GM08714 (cell line): ENCODE results near the gene P3R3URF.
"Not testable (repeated sequence)": the region's sequence is repeated elsewhere in the genome, so short reads cannot be mapped to it uniquely, and the experiment has no call there.

ENCODE experiments used
- H3K4me3 ChIP-seq: fragments of 200-500 bp; sonication (Bioruptor generic); 2 replicates; pipeline ENCODE4 v1.5.1; 2014; ENCODE audit warnings: mild to moderate bottlenecking, low read length, inconsistent platforms
- ZNF274 ChIP-seq: IDR thresholded peaks from 2 replicates; pipeline ENCODE4 v1.6.1; 2012; ENCODE audit warnings: mild to moderate bottlenecking, low read depth, low read length

P3R3URF gene

GRCh38 chr1:46176211-46176865, at the start of gene P3R3URF:
Gene P3R3URF, minus strand, starts transcription at chr1:46176488. Its CDS starts 17 bp downstream, at chr1:46176471.
- TF ChIP-seq ZNF274 = no peak
- H3K4me3 ChIP-seq = no peak within 1 kb of the TSS

DNA sequence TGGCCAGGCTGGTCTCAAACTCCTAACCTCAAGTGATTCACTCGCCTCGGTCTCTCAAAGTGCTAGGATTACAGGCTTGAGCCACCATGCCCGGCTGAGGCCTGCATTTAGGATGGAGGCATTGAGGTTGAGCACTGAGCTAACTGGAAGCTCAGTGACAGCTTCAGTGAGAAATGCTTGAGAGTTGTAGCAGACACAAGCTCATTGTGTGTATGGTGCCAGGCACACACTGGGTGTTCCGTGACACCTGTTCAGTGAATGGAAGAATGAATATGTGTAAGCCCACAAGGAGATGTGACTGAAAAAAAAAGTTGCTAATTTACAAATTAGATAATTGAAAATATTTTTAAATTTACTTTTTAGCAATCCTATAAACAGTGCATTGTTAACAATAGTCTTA, 48.7 kb upstream of the P3R3URF start:
- no peak overlapping the region for H3K4me3 ChIP-seq
- no peak for TF ChIP-seq ZNF274

- no peak overlapping the region for H3K4me3 ChIP-seq
- TF ChIP-seq ZNF274 = no peak
These were observed 47.2 kb upstream of the P3R3URF start for GRCh38 chr1:46223472-46223943.

GRCh38 chr1:46223055-46223454, 46.8 kb upstream of the P3R3URF start:
- not testable (repeated sequence) for H3K4me3 ChIP-seq

- no peak for TF ChIP-seq ZNF274
- H3K4me3 ChIP-seq = no peak overlapping the region
These were observed 45.5 kb upstream of the P3R3URF start for GRCh38 chr1:46221749-46222148.

- no peak for TF ChIP-seq ZNF274
- no peak overlapping the region for H3K4me3 ChIP-seq
These were observed 44.5 kb upstream of the P3R3URF start for GRCh38 chr1:46220808-46221207.

- no peak for TF ChIP-seq ZNF274
- H3K4me3 ChIP-seq = no peak overlapping the region
These were observed 43.5 kb upstream of the P3R3URF start for GRCh38 chr1:46219551-46220520.

- TF ChIP-seq ZNF274 = no peak
- no peak overlapping the region for H3K4me3 ChIP-seq
These were observed 42.2 kb upstream of the P3R3URF start for GRCh38 chr1:46218443-46218842.

- TF ChIP-seq ZNF274 = no peak
- H3K4me3 ChIP-seq = no peak overlapping the region
These were observed 39.2 kb upstream of the P3R3URF start for GRCh38 chr1:46215504-46215903.

DNA sequence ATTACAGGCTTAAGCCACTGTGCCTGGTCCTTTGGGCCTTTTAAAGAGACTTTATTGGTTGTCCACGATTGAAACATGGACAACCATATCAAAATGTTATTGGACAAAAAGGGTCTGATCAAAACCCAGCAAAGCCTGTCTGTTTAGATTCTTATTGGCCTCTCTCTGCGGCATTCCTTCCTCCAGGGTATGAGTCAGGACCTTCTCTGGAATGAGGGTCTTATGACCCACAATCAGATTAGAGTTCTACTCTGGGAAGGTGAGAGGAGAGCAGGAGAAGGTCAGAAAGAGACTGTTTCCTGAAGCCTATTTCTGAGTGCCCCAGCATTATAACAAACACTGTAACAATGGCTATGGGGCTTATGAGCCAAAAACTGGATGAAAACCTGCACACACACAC, 34.8 kb upstream of the P3R3URF start:
- TF ChIP-seq ZNF274 = no peak
- no peak overlapping the region for H3K4me3 ChIP-seq

GRCh38 chr1:46210561-46210960, 34.3 kb upstream of the P3R3URF start:
- no peak for TF ChIP-seq ZNF274
- no peak overlapping the region for H3K4me3 ChIP-seq

- no peak for TF ChIP-seq ZNF274
- no peak overlapping the region for H3K4me3 ChIP-seq
These were observed 30.1 kb upstream of the P3R3URF start for GRCh38 chr1:46206399-46206798.

GRCh38 chr1:46205791-46206190, 29.5 kb upstream of the P3R3URF start:
- no peak for TF ChIP-seq ZNF274
- H3K4me3 ChIP-seq = no peak overlapping the region

DNA sequence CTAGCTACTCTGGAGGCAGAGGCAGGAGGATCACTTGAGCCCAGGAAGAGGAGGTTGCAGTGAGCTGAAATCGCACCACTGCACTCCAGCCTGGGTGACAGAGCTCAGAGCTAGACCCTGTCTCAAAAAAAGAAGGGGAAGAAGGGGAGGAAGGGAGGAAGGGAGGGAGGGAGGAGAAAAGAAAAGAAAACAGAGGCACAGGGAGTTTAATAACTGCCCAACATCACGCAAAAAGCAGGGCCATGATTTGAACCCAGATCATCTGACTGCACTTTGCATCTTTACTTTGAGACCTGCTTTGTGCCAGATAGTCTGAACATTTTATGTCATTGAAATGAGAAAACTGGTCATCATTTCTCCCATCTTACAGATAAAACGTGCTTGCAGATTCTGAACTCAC, 28.9 kb upstream of the P3R3URF start:
- H3K4me3 ChIP-seq = no peak overlapping the region
- TF ChIP-seq ZNF274 = no peak

DNA sequence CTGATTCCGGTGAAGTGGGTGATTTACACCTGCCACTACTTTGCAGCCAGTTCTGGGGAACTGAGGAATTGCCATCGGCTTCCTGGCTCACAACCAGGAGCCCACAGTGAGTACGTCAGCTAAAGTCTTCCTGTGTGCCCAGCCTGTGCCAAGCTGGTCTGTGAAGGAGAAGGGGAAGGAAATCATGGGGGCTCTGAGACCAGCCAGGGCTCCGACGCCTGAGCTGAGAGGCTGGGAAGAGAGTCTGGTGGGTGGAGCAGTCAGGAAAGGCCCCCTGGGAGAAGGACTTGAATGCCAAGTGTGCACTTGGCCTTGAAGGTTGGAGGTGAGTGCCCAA, 28.1 kb upstream of the P3R3URF start:
- H3K4me3 ChIP-seq = no peak overlapping the region
- TF ChIP-seq ZNF274 = no peak

DNA sequence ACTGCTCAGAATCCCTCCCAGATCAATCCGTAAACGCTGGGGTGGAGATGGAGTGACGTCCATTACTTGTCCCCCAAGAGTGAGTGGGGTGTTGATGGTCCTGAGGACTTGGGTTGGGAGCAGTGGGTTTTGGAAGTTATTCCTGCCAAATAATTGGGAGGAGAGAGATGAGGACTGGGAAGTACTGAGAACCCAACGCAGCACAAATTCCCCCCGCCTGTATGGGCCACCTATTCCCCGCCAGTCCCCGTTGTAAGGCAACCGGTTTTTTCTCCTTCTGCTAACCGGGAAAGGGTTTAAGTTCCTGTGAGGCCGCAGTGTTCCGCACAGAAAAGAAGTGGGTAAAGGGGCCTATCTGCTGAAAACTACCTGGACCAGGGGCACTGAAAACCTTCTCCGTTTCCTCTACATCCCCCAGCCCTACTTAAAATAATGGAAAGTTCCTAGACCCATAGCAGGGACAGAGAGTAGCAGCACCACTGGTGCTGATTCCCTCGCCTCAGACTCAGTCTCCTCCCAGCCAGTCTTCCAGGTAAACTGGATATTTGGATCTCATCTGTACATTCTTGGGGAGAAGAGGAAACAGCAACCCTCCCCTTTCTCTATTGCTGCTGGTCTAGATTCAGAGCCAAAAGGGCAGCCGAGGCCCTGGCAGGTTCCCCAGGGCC, 27.6 kb upstream of the P3R3URF start:
- H3K4me3 ChIP-seq = no peak overlapping the region
- no peak for TF ChIP-seq ZNF274
